GM10847 (cell line): Measurements from ENCODE around the gene MFN2.

ENCODE experiments used
- POLR2A ChIP-seq: IDR thresholded peaks from 2 replicates; pipeline ENCODE4 v1.6.1; 2011; ENCODE audit not compliant: insufficient read length; ENCODE audit errors: extremely low read depth

MFN2 gene

DNA sequence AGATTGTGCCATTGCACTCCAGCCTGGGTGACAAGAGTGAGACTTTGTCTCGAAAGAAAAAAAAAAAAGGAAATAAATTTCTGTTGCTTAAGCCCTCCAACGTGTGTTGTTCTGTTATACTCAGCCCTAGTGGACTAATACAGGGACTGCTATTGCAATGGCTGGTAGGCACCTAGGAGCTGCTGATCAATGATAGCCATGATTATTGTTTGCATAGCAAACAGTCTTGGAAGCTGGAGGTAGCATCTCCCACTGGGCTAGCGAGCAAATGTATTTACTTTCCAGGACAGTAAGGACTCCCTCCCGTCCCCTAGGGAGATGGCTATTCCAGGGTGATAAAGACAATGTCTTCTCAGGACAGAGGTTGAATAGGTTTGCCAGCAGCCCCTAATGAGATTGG is 69.4 kb downstream of the MFN2 start:
- no peak for TF ChIP-seq POLR2A

DNA sequence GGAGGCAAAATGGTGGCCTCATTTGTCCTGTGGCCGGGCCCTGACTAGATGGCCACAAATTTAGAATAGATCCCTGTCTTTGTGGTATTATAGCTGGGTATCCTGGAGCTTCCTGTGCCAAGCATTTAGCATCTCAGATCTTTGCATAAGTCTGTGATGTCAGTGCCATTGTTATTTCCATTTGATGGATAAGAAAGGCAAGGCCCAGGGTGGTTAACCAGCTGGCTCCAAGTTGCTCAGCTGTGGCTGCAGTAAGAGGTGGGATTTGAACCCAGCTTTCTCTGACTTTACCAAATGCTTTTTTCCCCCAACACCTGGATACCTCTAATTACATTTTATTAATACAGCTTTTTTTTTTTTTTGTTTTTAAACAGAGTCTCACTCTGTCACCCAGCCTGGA is 71.1 kb downstream of the MFN2 start:
- no peak for TF ChIP-seq POLR2A

DNA sequence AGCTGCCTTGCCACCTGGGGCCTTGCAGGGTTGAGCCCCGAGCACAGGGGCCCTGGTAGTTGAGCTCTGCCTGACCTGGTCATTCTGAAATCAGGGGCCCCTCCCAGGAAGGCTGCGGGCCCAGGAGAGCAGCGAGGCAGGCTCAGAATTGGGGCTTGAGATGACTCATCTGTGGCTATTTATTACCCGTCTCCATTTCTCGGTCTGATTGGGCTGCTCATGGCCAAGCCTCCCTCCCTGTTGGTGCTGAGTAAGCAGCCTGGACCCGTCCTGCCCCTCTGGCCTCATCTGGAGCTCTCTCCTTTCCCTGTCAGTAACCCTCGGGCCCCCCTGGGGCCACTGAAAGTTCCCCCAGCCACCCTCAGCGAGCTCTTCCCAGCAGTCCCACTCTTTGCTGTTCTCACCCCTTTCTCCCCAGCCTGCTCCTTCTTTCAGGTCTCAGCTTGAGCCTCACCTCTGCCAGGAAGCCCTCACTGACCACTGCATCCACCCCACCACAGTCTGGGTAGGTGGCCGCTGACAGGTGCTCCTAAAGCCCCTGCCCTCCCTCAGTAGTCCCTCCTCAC is 71.8 kb downstream of the MFN2 start:
- TF ChIP-seq POLR2A, result no peak

- TF ChIP-seq POLR2A, result no peak
Measured at GRCh38 chr1:12052997-12053686, 72.9 kb downstream of the MFN2 start.

DNA sequence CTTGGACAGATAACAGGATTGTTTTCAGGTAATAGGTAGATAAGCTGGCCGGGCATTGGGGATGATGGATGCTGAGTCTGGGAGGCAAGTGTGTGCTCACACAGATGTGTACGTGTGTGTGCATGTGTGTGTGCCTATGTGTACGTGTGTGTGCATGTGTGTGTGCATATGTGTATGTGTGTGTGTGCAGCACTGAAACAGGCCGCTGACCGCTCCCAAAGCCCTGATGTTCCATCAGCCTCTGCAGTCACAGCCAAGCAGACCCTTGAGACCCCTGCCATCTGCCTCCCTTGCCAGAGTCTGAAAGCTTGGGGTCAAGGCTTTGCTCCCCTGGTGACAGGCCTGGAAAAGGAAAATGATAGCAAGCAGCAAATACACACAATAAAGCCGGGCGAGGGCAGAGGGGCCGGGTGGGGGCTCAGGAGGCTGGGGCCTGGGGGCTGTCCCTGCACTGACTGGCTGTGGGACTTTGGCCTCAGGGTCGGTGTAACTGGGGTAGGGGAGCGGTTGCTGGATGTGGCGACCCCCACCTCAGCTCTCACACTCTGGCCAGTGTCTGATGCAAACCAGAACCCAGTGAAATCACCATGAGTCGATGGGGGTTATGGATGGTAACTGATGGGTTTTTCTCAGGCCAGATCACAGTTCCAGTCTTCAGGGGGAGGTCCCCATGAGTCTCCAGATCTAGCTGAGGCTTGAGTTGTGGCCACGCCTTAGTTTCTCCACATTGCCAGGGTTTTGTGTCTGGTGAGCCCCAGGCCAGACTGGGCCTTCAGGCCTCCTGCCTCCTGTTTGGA is 73.7 kb downstream of the MFN2 start:
- TF ChIP-seq POLR2A, result peak; percentile 10

- no peak for TF ChIP-seq POLR2A
Measured at GRCh38 chr1:12055259-12055658, 75.0 kb downstream of the MFN2 start.

- TF ChIP-seq POLR2A, result no peak
Measured at GRCh38 chr1:12056331-12056841, 76.1 kb downstream of the MFN2 start.

GRCh38 chr1:12057382-12057781 is 77.1 kb downstream of the MFN2 start:
- TF ChIP-seq POLR2A, result no peak

GRCh38 chr1:12057940-12058687 is 77.9 kb downstream of the MFN2 start:
- no peak for TF ChIP-seq POLR2A

- TF ChIP-seq POLR2A, result no peak
Measured at GRCh38 chr1:12059226-12059625, 79.0 kb downstream of the MFN2 start.

DNA sequence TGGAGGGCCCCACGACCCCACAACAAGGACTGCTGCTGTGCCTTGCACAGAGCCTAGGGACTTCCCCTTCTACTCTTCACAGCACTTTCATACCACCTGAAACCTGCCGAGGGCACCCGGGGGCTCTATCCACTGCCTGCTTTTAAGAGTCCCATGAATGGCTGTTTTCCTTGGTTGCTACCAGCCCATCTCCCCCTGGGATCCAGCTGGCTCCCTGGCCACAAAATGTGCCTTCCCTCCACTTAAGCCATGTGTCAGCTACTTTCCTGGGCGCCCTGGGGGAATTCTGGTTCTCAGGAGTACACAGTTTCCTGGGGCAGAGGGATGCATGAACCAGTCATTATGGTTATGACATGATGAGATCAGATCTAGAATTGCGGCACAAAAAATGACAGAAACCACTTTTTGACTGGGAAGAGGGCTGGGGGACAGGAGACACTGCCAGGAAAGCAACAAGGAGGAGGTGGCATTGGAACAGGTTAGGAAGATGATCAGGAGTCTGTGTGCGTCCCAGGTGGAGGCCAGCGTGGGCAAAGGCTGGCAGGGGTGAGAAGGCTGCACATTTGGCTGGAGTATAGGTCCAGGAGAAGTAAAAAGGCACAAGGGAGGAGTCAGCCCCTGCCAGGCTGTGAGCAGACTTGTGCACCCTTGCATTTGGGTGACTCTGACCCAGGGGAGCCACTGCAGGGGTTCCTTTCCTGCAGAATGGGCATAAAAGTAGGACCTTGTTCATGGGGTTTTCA is 79.6 kb downstream of the MFN2 start:
- TF ChIP-seq POLR2A, result no peak

- no peak for TF ChIP-seq POLR2A
Measured at GRCh38 chr1:12060500-12060899, 80.3 kb downstream of the MFN2 start.
